Measurements from ENCODE around the gene LARP4B. TPM values are rescaled to one million over a fixed set of nuclear protein-coding genes. Genes with fewer than 3 reads are reported as not detected.

Gene LARP4B
- total and polyA plus RNA-seq, 4 donors = 5.5 to 20.4 (median 12.1) TPM

GRCh38 chr10:780536-781524, 150.7 kb downstream of the LARP4B start:
- no peak for DNase-seq (ENCODE audit: low spot score)
- H3K4me3 ChIP-seq (ENCODE audit: low read depth in 1 of 3, low read length in 3 of 3) = no peak overlapping the region
- no peak overlapping the region for H3K9ac ChIP-seq (ENCODE audit: low read depth in 1 of 2, low read length in 2 of 2)
- H3K27me3 ChIP-seq (ENCODE audit: control insufficient read depth in 4 of 4, insufficient read depth in 4 of 4, low read length in 3 of 4) = no peaks in the 10 kb centered on the region
- no peak overlapping the region for H3K27ac ChIP-seq (ENCODE audit: low read depth in 1 of 2, low read length in 2 of 2)
- H3K36me3 ChIP-seq (ENCODE audit: control insufficient read depth in 4 of 4, insufficient read depth in 3 of 4, low read depth in 1 of 4, low read length in 3 of 4) = no peaks in the 10 kb centered on the region
- no peak for TF ChIP-seq YY1 (IDR thresholded peaks at IDR 0.05)
- no peak for TF ChIP-seq GABPA (IDR thresholded peaks at IDR 0.05 in 1 of 2, conservative IDR thresholded peaks at IDR 0.05 in 1 of 2)
- TF ChIP-seq, protein P1, sequence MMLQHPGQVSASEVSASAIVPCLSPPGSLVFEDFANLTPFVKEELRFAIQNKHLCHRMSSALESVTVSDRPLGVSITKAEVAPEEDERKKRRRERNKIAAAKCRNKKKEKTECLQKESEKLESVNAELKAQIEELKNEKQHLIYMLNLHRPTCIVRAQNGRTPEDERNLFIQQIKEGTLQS (IDR thresholded peaks at IDR 0.05) = no peak
- TF ChIP-seq TAF1 (conservative IDR thresholded peaks at IDR 0.05) = no peak
- TF ChIP-seq NR2F2 (IDR thresholded peaks at IDR 0.05) = no peak
- no peak for TF ChIP-seq HNF4G (IDR thresholded peaks at IDR 0.05)
- no peak for TF ChIP-seq MAX (IDR thresholded peaks at IDR 0.05)
- no peak for TF ChIP-seq HNF4A (conservative IDR thresholded peaks at IDR 0.05)
- no peak for TF ChIP-seq RAD21 (IDR thresholded peaks at IDR 0.05)
- TF ChIP-seq FOXA1 (IDR thresholded peaks at IDR 0.05) = no peak
- no peak for TF ChIP-seq SP1 (IDR thresholded peaks at IDR 0.05)
- TF ChIP-seq JUND (IDR thresholded peaks at IDR 0.05) = no peak
- TF ChIP-seq, protein P2, sequence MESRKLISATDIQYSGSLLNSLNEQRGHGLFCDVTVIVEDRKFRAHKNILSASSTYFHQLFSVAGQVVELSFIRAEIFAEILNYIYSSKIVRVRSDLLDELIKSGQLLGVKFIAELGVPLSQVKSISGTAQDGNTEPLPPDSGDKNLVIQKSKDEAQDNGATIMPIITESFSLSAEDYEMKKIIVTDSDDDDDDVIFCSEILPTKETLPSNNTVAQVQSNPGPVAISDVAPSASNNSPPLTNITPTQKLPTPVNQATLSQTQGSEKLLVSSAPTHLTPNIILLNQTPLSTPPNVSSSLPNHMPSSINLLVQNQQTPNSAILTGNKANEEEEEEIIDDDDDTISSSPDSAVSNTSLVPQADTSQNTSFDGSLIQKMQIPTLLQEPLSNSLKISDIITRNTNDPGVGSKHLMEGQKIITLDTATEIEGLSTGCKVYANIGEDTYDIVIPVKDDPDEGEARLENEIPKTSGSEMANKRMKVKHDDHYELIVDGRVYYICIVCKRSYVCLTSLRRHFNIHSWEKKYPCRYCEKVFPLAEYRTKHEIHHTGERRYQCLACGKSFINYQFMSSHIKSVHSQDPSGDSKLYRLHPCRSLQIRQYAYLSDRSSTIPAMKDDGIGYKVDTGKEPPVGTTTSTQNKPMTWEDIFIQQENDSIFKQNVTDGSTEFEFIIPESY (IDR thresholded peaks at IDR 0.05) = no peak
- no peak for TF ChIP-seq CTCF (IDR thresholded peaks at IDR 0.05; ENCODE audit: low read depth, low read length, missing input control)
- no peak for TF ChIP-seq REST (IDR thresholded peaks at IDR 0.05)
- TF ChIP-seq EGR1 (IDR thresholded peaks at IDR 0.05; ENCODE audit: low read depth in 2 of 2) = no peak
- no peak for TF ChIP-seq FOXA2 (IDR thresholded peaks at IDR 0.05)
- no peak for TF ChIP-seq RXRA (IDR thresholded peaks at IDR 0.05)
- H3K9me3 ChIP-seq (ENCODE audit: control insufficient read depth in 4 of 4, low read length in 3 of 4) = no peaks in the 10 kb centered on the region
- H3K4me1 ChIP-seq (ENCODE audit: control insufficient read depth in 4 of 4, insufficient read depth in 4 of 4, low read length in 3 of 4) = peaks cover 0 to 4% (median 3%) of the 10 kb centered on the region in 4 donors
- WGBS = 94% methylated on average over 21 of the region's 21 CpGs
